BLaER1 (cell line): ENCODE results near the gene PI4K2B.

Experiments used
- H3K27ac ChIP-seq: shearing (Covaris generic); formaldehyde crosslinking; 2 replicates; pipeline ENCODE4 v1.8.1; 2022
- H3K27me3 ChIP-seq: shearing (Covaris generic); formaldehyde crosslinking; 2 replicates; pipeline ENCODE4 v1.8.1; 2022
- H3K36me3 ChIP-seq: shearing (Covaris generic); formaldehyde crosslinking; 2 replicates; pipeline ENCODE4 v1.8.1; 2022
- H3K4me1 ChIP-seq: shearing (Covaris generic); formaldehyde crosslinking; 2 replicates; pipeline ENCODE4 v1.8.1; 2022
- H3K4me2 ChIP-seq: shearing (Covaris generic); formaldehyde crosslinking; 2 replicates; pipeline ENCODE4 v1.8.1; 2022
- H3K4me3 ChIP-seq: shearing (Covaris generic); formaldehyde crosslinking; 2 replicates; pipeline ENCODE4 v1.8.1; 2022
- H3K9ac ChIP-seq: shearing (Covaris generic); formaldehyde crosslinking; 2 replicates; pipeline ENCODE4 v1.8.1; 2022
- H3K9me3 ChIP-seq: shearing (Covaris generic); formaldehyde crosslinking; 2 replicates; pipeline ENCODE4 v1.8.1; 2022
- H4K20me1 ChIP-seq: shearing (Covaris generic); formaldehyde crosslinking; 2 replicates; pipeline ENCODE4 v1.8.1; 2022
- Cebpa-rat ChIP-seq: shearing (Covaris generic); IDR thresholded peaks from 2 replicates; pipeline ENCODE4 v1.8.1; 2022

The PI4K2B gene

GRCh38 chr4:25283948-25284347, 50.1 kb downstream of the PI4K2B start:
- H3K9ac ChIP-seq = no peak overlapping the region
- no peaks in the 10 kb centered on the region for H3K9me3 ChIP-seq
- TF ChIP-seq Cebpa-rat = no peak
- H3K27ac ChIP-seq = no peak overlapping the region
- no peak overlapping the region for H3K4me2 ChIP-seq
- no peaks in the 10 kb centered on the region for H4K20me1 ChIP-seq
- no peaks in the 10 kb centered on the region for H3K27me3 ChIP-seq
- no peaks in the 10 kb centered on the region for H3K4me1 ChIP-seq
- no peak overlapping the region for H3K4me3 ChIP-seq
- peaks cover 22% of the 10 kb centered on the region for H3K36me3 ChIP-seq

- Histone ChIP-seq H3K4me1 (no peaks in the 10 kb centered on the region), H3K9ac (no peak overlapping the region), H3K9me3 (no peaks in the 10 kb centered on the region), H3K4me3 (no peak overlapping the region), H4K20me1 (no peaks in the 10 kb centered on the region), H3K4me2 (no peak overlapping the region), H3K36me3 (peaks cover 17% of the 10 kb centered on the region), H3K27me3 (no peaks in the 10 kb centered on the region), H3K27ac (no peak overlapping the region)
- no peak for TF ChIP-seq Cebpa-rat
Observed at GRCh38 chr4:25284466-25284865, 50.6 kb downstream of the PI4K2B start.

- H3K4me2 ChIP-seq = no peak overlapping the region
- H3K36me3 ChIP-seq = no peaks in the 10 kb centered on the region
- no peak for TF ChIP-seq Cebpa-rat
- H3K4me3 ChIP-seq = no peak overlapping the region
- H3K27me3 ChIP-seq = no peaks in the 10 kb centered on the region
- no peak overlapping the region for H3K27ac ChIP-seq
- no peaks in the 10 kb centered on the region for H3K9me3 ChIP-seq
- H4K20me1 ChIP-seq = no peaks in the 10 kb centered on the region
- H3K9ac ChIP-seq = no peak overlapping the region
- H3K4me1 ChIP-seq = no peaks in the 10 kb centered on the region
Observed at GRCh38 chr4:25290490-25291067, 56.7 kb downstream of the PI4K2B start.

DNA sequence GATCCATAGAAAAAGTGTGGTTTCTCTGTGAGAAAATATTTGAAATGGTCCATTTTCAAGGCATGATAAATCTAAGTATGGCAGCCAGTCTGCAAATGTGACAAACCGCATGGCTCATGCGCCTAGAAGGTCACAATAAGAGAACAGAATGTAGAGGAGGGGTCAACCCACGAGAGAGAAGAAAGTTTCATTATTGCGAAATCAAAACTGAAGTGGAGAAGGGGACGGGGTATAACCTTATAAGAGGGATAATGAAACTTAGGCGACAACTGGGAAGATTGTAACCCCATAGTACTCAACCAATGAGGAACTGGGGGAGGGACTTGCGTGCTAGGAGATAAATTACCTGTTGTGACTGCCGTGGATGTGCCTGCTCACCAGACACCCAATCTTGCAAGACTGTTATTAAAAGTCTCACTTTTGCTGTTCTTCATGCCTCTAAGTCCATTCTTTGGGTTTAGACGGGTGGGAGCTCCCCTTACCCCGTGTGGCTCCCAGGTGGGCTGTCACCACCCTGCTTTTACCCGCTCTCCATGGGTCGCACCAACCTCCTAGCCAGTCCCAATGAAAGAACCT, 57.4 kb downstream of the PI4K2B start:
- Histone ChIP-seq H3K4me3 (no peak overlapping the region), H3K4me2 (no peak overlapping the region), H3K36me3 (no peaks in the 10 kb centered on the region), H3K4me1 (no peaks in the 10 kb centered on the region), H4K20me1 (no peaks in the 10 kb centered on the region), H3K27me3 (no peaks in the 10 kb centered on the region), H3K9ac (no peak overlapping the region), H3K27ac (no peak overlapping the region), H3K9me3 (no peaks in the 10 kb centered on the region)
- peak; percentile 87 for TF ChIP-seq Cebpa-rat

- no peak for TF ChIP-seq Cebpa-rat
- Histone ChIP-seq H3K4me3 (no peak overlapping the region), H3K27ac (no peak overlapping the region), H3K27me3 (no peaks in the 10 kb centered on the region), H3K4me2 (no peak overlapping the region), H3K4me1 (no peaks in the 10 kb centered on the region), H4K20me1 (no peaks in the 10 kb centered on the region), H3K9me3 (no peaks in the 10 kb centered on the region), H3K36me3 (no peaks in the 10 kb centered on the region), H3K9ac (no peak overlapping the region)
Observed at GRCh38 chr4:25297528-25298242, 63.9 kb downstream of the PI4K2B start.

DNA sequence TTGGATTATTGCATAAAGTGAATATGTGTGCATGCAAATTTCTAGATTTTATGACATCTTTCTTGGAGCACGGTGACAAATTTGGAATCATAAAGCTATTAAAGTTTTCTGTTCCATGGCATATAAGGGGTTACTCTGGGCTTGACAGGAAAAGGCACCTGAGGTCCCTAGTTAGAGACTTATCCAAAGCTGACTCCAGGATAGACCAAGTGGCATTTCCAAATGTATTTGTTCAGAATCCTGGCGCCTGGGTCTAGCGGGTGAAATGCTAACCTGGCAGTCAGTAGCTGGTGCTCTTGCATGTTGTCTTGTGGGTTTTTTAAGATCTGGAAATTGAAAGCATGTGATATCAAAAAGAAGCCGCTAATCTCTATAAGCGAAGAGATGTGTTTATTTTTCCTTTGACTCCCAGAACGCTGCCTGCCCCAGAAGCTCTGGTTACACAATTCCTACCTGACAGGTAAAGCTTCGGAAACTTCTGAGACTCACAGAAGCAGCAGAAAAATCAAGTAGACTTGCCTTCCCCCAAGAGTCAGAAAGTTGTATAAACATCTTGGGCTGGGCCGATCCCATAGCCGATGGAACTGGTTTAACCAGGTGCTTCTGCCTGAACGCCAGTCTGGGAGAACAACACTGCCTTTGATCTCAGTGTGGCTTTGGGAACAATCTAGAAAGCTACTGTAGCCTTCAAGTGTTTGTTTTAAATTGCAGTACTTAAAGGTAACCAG, 65.8 kb downstream of the PI4K2B start:
- TF ChIP-seq Cebpa-rat = no peak

GRCh38 chr4:25301471-25301870, 67.6 kb downstream of the PI4K2B start:
- H3K4me2 ChIP-seq = no peak overlapping the region
- H3K9ac ChIP-seq = no peak overlapping the region
- TF ChIP-seq Cebpa-rat = no peak
- no peaks in the 10 kb centered on the region for H3K9me3 ChIP-seq
- H3K4me1 ChIP-seq = no peaks in the 10 kb centered on the region
- H3K27me3 ChIP-seq = no peaks in the 10 kb centered on the region
- no peak overlapping the region for H3K4me3 ChIP-seq
- H4K20me1 ChIP-seq = no peaks in the 10 kb centered on the region
- H3K27ac ChIP-seq = no peak overlapping the region
- H3K36me3 ChIP-seq = no peaks in the 10 kb centered on the region

More for the DNA sequence above, 65.8 kb downstream of the PI4K2B start:
- Histone ChIP-seq H3K4me3 (no peak overlapping the region), H3K27me3 (no peaks in the 10 kb centered on the region), H3K4me1 (no peaks in the 10 kb centered on the region), H4K20me1 (no peaks in the 10 kb centered on the region), H3K9me3 (no peaks in the 10 kb centered on the region), H3K27ac (no peak overlapping the region), H3K4me2 (no peak overlapping the region), H3K36me3 (no peaks in the 10 kb centered on the region), H3K9ac (no peak overlapping the region)

GRCh38 chr4:25302626-25303025, 68.8 kb downstream of the PI4K2B start:
- Histone ChIP-seq H3K9me3 (no peaks in the 10 kb centered on the region), H3K4me2 (no peak overlapping the region), H3K27me3 (no peaks in the 10 kb centered on the region), H3K4me1 (no peaks in the 10 kb centered on the region), H3K9ac (no peak overlapping the region), H3K4me3 (no peak overlapping the region), H3K36me3 (no peaks in the 10 kb centered on the region), H4K20me1 (no peaks in the 10 kb centered on the region), H3K27ac (no peak overlapping the region)
- no peak for TF ChIP-seq Cebpa-rat

DNA sequence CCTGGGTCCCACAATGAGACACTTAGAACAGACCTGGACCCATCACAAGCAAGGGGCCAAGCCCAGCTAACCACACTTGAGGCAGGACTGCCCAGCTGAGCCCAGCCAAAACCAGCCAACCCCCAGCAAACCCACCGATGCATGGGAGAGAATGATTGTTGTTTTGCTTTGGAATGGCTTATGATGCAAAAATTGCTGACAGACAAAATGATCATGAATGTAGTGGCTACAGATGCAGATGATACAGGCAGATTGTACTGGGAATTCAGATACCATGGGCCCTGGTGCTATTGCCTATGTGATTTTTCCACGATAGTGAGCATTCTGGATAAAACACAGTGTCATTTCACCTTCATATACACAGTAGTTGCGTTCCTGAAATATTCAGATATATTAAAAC, 69.7 kb downstream of the PI4K2B start:
- H3K36me3 ChIP-seq = no peaks in the 10 kb centered on the region
- no peaks in the 10 kb centered on the region for H3K4me1 ChIP-seq
- H3K27me3 ChIP-seq = no peaks in the 10 kb centered on the region
- no peak overlapping the region for H3K9ac ChIP-seq
- H4K20me1 ChIP-seq = no peaks in the 10 kb centered on the region
- TF ChIP-seq Cebpa-rat = no peak
- H3K9me3 ChIP-seq = no peaks in the 10 kb centered on the region
- H3K4me2 ChIP-seq = no peak overlapping the region
- H3K27ac ChIP-seq = no peak overlapping the region
- H3K4me3 ChIP-seq = no peak overlapping the region

DNA sequence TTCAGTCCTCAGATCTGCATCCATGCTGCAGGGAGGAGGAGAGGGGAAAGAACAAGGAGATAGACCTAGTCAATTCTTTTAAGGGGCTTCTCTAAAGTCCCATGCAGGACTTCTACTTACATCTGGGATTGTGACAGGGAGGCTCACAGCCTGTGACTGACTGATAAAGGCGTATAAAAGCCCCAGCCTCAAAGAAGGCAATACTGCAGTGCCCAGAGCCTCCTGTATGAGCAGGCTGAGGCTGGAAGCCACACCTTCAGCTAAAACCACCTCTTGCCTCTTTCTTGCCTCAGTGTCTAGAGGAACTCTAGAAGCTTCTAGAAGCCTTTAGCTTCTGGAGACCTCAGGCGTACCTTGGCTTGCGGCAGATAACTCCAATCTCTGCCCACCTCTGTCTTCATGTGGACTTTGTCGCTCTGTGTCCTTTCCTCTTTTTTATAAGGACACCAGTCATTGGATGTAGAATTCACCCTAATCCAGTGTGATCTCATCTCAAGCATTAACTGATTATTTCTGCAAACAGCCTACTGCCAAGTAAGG, 72.8 kb downstream of the PI4K2B start:
- H3K4me3 ChIP-seq = no peak overlapping the region
- H3K27me3 ChIP-seq = no peaks in the 10 kb centered on the region
- no peak overlapping the region for H3K9ac ChIP-seq
- H3K9me3 ChIP-seq = no peaks in the 10 kb centered on the region
- no peak overlapping the region for H3K4me2 ChIP-seq
- no peaks in the 10 kb centered on the region for H3K36me3 ChIP-seq
- peaks cover 20% of the 10 kb centered on the region for H3K4me1 ChIP-seq
- no peaks in the 10 kb centered on the region for H4K20me1 ChIP-seq
- no peak for TF ChIP-seq Cebpa-rat
- H3K27ac ChIP-seq = no peak overlapping the region
